UCSD-AML1 (cell line): ENCODE measurements around the gene HAGHL.
"Not testable (repeated sequence)": the region's sequence is repeated elsewhere in the genome, so short reads cannot be mapped to it uniquely, and the experiment has no call there.

ENCODE experiments used
- DNase-seq: peaks from one replicate; lab custom pipeline; 2025; ENCODE audit not compliant: unreplicated experiment; lab: John Stamatoyannopoulos, UW

The HAGHL gene

DNA sequence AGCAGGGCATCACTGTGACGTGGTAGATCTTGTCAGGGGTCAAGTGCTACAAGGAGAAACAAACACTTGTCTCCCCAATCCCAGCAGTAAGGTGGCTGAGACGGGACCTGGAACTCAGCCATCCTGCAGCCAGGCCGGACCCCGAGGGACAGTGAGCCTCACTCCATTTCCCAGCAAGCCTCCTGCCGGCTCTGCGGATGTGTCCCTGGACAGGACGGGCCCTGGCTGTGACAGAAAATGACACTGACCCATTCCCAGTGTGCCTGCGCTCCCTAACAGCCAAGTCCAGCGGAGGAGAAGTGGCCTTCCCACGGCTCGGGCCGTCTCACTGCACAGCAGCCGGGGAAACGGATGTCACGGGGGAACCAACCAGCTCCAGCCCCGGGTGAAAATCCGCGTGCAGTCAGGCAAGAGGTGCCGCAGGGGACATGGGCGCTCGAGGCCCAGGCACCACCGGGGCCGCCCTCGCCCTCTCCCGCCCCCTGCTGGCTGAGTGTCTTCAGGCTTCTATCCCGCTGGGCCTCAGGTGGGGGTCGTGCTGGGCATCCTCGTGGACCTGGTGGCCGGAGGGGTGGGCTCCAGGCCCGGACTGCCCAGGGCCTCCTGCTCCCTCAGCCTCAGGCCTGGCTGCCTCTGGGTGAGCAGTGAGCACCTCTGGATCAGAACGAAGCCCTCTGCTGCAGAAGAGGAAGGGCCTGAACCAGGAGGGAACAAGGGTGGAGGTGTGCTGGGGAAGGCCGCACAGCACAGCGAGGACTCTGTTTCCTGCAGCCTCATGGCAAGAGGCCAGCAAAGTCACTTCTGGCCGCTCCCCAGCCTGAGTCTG lies 6.7 kb downstream of the HAGHL start:
- peak; percentile 19 for DNase-seq

- DNase-seq = no peak
These were observed 7.5 kb downstream of the HAGHL start for GRCh38 chr16:734208-734980.

- no peak for DNase-seq
These were observed 8.3 kb downstream of the HAGHL start for GRCh38 chr16:734981-735881.

GRCh38 chr16:735982-736453 lies 9.1 kb downstream of the HAGHL start:
- no peak for DNase-seq

- DNase-seq = no peak
These were observed 10.1 kb downstream of the HAGHL start for GRCh38 chr16:736936-737481.

GRCh38 chr16:739560-740458 lies 12.9 kb downstream of the HAGHL start:
- no peak for DNase-seq

DNA sequence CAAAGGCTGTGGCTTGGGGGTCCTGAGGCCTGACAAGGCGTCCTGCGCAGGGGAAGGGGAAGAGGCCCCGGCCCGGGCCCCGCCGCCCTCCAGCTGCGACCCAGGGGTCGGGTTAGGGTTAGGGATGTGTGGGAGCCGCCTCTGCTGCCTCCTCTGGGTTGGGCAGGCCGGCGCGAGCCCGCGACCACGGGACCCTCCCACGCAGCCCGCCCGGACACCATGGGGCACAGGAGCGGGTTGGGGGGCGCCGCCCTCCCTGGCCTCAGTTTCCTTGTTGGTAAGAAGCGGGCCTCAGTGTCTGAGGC lies 13.5 kb downstream of the HAGHL start:
- DNase-seq = no peak

DNA sequence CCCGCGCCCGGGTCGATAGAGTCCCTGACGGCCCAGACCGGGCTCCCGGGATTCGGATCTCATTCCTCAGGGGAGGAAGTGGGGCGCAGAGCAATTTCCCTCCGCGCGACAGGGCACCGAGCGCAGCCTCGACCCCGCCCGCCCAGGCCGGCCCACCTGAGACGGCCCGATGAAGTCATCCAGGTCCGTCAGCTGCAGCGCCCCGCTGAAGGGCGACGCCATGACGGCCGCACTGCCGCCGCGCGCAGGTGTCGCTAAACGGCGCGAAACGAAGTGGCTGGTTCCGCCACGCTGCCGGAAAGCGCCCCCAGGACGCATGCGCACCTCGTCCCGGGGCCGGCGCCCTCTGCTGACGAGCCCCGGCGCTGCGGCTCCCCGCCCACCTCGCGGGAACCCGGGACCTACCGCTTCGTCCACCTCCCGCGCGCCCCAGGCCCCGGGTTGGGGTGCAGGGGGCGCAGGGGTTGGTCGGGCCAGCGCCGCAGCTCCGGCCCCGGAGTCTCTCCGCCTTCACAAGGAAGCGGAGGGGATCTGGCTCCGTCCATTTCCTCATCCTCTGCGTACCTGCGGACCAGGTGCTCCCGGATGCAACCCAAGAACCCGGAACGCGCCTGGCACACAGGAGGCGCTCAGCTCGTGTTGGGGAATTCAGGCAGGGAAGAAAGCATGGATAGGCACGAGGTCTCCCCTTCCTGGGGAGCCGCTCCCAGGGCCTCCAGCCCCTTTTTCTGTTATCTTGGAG lies 14.0 kb downstream of the HAGHL start, which contains the start of gene CIAO3:
Gene CIAO3 (minus strand): TSS at position 234 of the 742 bp plus-strand sequence. CDS start 12 bp downstream, at position 222.
- peak; percentile 91 for DNase-seq

GRCh38 chr16:741986-742629 lies 15.2 kb downstream of the HAGHL start:
- no peak for DNase-seq

GRCh38 chr16:742894-743293 lies 16.0 kb downstream of the HAGHL start:
- not testable (repeated sequence) for DNase-seq

- no peak for DNase-seq
These were observed 17.0 kb downstream of the HAGHL start for GRCh38 chr16:743794-744500.

GRCh38 chr16:745739-746138 lies 18.8 kb downstream of the HAGHL start:
- DNase-seq = peak; percentile 21

- no peak for DNase-seq
These were observed 19.7 kb downstream of the HAGHL start for GRCh38 chr16:746637-747036.

- DNase-seq = no peak
These were observed 21.3 kb downstream of the HAGHL start for GRCh38 chr16:747978-748746.

GRCh38 chr16:749010-749409 lies 22.1 kb downstream of the HAGHL start:
- DNase-seq = no peak

- DNase-seq = no peak
These were observed 23.6 kb downstream of the HAGHL start for GRCh38 chr16:750485-750884.
